ENCODE results near the gene ZNF407. TPM values are rescaled to one million over a fixed set of nuclear protein-coding genes. Genes with fewer than 3 reads are reported as not detected.
A peak's percentile ranks its signal among the peaks of the same experiment; 100 is the strongest.

Gene ZNF407
- total RNA-seq, 1 donor from 2014 or later: 13.2 TPM

DNA sequence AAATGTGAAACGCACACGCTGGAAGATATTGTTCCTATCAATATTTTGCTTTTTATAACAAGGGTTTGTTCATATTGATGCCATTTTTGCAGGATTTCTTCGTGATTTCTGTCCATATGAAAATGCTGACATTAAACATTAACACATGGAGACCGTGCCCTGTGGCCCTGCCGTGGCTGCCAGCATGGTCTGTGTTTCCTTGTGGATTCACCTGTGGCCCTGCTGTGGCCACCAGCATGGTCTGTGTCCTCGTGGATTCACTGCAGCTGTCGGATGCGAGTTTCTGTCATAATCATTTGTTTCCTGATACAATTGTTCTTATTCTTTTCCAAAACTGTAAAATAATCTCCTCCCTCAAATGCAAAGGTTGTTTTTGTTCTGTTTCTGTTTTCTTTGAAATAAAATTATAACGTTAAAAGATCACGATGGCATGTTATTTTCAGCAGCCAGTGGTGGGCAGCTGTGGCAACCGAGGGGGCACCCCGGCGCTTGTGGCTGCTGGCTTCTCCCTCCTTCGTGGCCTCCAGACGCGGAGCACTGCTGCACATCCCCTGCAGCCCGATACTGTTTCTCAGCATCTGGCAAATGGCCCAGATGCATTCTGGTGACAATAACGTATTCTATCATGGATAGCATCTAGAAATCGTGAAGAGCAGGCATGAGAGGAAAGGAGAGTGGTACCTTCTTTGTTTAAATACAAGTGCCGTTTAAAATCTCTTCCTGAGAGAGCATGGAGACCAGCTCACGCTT, 467.8 kb downstream of the ZNF407 start:
- Mint-ChIP-seq H3K27me3 (ENCODE audit: low read depth) (no peaks in the 10 kb centered on the region), H3K9me3 (no peaks in the 10 kb centered on the region), H3K27ac (ENCODE audit: unreplicated experiment) (peak overlapping the region; percentile 53), H3K36me3 (ENCODE audit: low read depth) (peaks cover 7% of the 10 kb centered on the region), H3K4me1 (no peaks in the 10 kb centered on the region), H3K4me3 (no peak overlapping the region)
- TF ChIP-seq, protein P1, sequence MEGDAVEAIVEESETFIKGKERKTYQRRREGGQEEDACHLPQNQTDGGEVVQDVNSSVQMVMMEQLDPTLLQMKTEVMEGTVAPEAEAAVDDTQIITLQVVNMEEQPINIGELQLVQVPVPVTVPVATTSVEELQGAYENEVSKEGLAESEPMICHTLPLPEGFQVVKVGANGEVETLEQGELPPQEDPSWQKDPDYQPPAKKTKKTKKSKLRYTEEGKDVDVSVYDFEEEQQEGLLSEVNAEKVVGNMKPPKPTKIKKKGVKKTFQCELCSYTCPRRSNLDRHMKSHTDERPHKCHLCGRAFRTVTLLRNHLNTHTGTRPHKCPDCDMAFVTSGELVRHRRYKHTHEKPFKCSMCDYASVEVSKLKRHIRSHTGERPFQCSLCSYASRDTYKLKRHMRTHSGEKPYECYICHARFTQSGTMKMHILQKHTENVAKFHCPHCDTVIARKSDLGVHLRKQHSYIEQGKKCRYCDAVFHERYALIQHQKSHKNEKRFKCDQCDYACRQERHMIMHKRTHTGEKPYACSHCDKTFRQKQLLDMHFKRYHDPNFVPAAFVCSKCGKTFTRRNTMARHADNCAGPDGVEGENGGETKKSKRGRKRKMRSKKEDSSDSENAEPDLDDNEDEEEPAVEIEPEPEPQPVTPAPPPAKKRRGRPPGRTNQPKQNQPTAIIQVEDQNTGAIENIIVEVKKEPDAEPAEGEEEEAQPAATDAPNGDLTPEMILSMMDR (conservative IDR thresholded peaks at IDR 0.05): no peak
- no peak for DNase-seq (ENCODE audit: low read depth, low spot score)

DNA sequence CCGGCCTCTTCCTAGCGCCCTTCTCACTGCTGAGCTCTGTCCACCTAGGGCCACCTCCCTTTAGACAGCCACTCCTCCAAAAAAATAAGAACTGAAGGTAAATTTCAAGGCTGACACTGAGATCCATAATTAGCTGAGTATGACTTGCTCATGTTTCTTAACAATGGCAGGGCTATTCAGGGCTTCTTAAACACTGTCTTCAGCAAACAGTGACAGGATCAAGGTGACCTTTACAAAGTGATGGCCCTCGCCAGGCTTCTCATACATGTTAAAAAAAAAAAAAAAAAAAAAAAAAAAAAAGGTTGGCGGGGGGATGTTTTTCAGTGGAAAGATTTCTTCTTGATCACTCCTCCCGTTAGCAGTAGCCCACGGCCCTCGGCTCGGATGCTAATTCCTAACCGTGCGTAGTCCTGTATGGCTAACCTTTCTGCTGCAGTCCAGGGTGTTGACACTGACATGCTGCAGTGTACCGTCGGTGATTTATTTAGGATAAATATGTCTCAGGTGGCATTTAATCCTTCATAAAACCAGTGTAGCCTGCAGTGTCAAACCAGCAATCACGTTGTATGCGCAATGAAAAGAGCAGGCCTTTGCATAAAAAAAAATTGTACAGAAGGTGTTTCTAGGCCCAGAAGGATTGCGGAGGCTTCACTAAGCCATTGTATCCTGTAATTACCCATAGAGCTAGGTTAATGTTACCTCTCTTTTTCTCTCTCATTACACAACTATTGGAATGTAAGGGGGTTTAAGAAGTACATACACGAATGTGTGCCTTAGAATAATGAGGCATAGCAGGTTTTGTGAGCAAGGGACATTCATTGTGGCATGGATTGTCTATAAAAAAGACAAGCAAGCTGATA, 468.6 kb downstream of the ZNF407 start:
- no peaks in the 10 kb centered on the region for H3K27me3 Mint-ChIP-seq (ENCODE audit: low read depth)
- H3K4me3 Mint-ChIP-seq: no peak overlapping the region
- H3K4me1 Mint-ChIP-seq: peaks cover 5% of the 10 kb centered on the region
- peaks cover 7% of the 10 kb centered on the region for H3K36me3 Mint-ChIP-seq (ENCODE audit: low read depth)
- TF ChIP-seq, protein P1 (conservative IDR thresholded peaks at IDR 0.05): no peak
- H3K27ac Mint-ChIP-seq (ENCODE audit: unreplicated experiment): no peak overlapping the region
- no peak for DNase-seq (ENCODE audit: low read depth, low spot score)
- no peaks in the 10 kb centered on the region for H3K9me3 Mint-ChIP-seq

DNA sequence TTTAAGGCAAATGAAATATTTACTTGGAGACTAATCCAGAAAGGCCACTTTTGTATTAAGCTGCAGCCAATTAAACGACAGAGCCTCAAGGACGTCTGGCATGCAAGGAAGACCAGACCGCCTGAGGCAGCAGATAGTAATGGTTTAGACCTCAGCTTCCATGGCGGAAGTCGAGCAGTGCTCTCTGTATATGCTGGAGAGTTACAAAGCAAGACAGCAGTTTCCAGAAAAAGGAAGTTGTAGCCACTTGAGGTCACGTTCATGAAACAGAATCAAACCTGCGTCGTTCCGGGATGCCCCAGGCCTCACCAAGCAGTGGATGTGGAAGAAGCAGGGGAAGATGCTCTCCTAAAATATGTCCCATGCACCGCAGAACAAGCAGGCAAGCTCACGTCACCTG, 469.3 kb downstream of the ZNF407 start:
- no peak overlapping the region for H3K27ac Mint-ChIP-seq (ENCODE audit: unreplicated experiment)
- no peak for DNase-seq (ENCODE audit: low read depth, low spot score)
- H3K9me3 Mint-ChIP-seq: no peaks in the 10 kb centered on the region
- H3K4me3 Mint-ChIP-seq: no peak overlapping the region
- peaks cover 4% of the 10 kb centered on the region for H3K36me3 Mint-ChIP-seq (ENCODE audit: low read depth)
- no peaks in the 10 kb centered on the region for H3K27me3 Mint-ChIP-seq (ENCODE audit: low read depth)
- TF ChIP-seq, protein P1 (conservative IDR thresholded peaks at IDR 0.05): no peak
- peaks cover 6% of the 10 kb centered on the region for H3K4me1 Mint-ChIP-seq

DNA sequence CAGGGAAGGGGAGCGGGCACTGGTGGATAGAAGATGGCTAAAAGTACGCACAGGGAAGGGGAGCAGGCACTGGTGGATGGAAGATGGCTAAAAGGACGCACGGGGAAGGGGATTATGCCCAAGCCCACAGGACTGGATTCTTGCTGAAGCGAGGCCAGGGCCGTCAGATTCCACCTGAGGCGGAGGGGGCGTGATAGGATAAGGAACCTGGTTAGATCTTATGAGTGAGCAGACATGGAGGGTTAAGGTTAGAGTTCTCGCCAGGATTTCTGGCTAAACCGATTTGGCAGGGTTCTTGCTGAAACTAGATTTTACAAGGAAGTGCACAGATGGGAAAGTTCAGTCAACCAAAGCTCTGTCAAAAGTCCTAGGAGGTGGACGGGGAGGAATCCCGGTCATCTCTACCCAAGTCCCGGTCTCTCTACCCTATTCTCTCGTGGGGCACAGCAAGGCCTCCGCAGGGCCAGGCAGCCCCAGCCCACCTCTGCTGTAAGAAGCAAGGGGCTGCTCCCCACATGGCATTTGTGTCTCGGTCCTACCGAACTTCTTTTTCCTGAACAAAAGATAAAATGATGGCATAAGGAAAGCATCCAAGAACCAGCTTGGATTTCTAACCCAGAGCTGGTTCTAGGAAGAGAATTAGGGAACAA, 470.5 kb downstream of the ZNF407 start:
- no peaks in the 10 kb centered on the region for H3K27me3 Mint-ChIP-seq (ENCODE audit: low read depth)
- TF ChIP-seq, protein P1 (conservative IDR thresholded peaks at IDR 0.05): no peak
- H3K9me3 Mint-ChIP-seq: no peaks in the 10 kb centered on the region
- H3K4me1 Mint-ChIP-seq: peaks cover 6% of the 10 kb centered on the region
- H3K36me3 Mint-ChIP-seq (ENCODE audit: low read depth): peaks cover 3% of the 10 kb centered on the region
- H3K4me3 Mint-ChIP-seq: no peak overlapping the region
- H3K27ac Mint-ChIP-seq (ENCODE audit: unreplicated experiment): peak overlapping the region; percentile 19
- no peak for DNase-seq (ENCODE audit: low read depth, low spot score)

DNA sequence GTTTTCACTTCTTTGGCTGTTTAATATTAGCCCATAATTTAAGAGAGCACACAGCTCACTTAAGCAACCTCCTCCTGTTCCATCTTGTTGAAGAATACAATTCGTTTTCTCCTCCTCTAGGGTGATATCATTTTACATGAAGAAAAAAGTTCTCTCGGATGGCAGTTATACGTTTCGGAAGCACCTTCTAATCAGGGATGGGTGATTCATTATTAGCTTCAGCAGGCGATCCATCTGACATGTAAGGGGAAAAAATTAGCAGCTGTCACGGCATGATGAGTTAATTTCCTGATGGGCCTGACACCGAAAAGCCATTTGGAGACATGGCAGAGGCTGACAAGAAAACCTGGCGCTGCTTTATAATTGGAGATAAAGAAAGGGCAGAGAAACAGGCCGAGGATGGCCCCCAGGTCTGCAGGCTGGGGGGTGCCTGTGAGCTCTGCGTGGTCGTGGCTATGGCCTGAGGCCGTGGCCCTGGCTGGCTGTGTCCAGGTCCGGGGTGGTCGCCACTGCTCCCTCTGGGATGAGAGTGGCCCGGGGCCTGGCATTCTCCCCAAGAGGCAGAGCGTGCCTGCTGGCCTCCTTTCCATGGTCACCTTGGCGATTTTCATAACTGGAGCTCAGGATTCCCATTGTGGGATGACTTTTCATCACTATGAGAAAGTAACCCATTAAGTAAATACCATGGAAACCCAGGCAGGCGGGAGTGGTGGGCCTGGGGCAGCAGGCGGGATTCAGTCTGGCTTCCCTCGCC, 471.2 kb downstream of the ZNF407 start:
- DNase-seq (ENCODE audit: low read depth, low spot score): no peak
- no peak overlapping the region for H3K27ac Mint-ChIP-seq (ENCODE audit: unreplicated experiment)
- H3K27me3 Mint-ChIP-seq (ENCODE audit: low read depth): no peaks in the 10 kb centered on the region
- H3K36me3 Mint-ChIP-seq (ENCODE audit: low read depth): peaks cover 3% of the 10 kb centered on the region
- H3K4me1 Mint-ChIP-seq: peaks cover 6% of the 10 kb centered on the region
- no peaks in the 10 kb centered on the region for H3K9me3 Mint-ChIP-seq
- no peak overlapping the region for H3K4me3 Mint-ChIP-seq
- TF ChIP-seq, protein P1 (conservative IDR thresholded peaks at IDR 0.05): no peak

Measured in neural crest cell (in vitro differentiated cells).